K562 (cell line): Measurements from ENCODE around the gene SYT10.

Experiments used
- ARID3A ChIP-seq: IDR thresholded peaks from 2 replicates; pipeline ENCODE4 v1.6.1; 2012; ENCODE audit warnings: low read depth, low read length, improper control_type of control experiment, borderline replicate concordance
- CBX5 ChIP-seq: IDR thresholded peaks from 2 replicates; pipeline ENCODE4 v1.6.1; 2014; ENCODE audit warnings: low read depth, borderline replicate concordance
- CTCF ChIP-seq, 3 experiments: IDR thresholded peaks in 2 of 3; conservative IDR thresholded peaks in 1 of 3; 2 replicates each; pipeline ENCODE4 v1.5.1; 2011 to 2012; ENCODE audit warnings: low read length in 3 of 3, mild to moderate bottlenecking in 3 of 3, control low read depth in 2 of 3, improper control_type of control experiment in 1 of 3, inconsistent platforms in 1 of 3, low read depth in 1 of 3, mixed read lengths in 1 of 3, moderate library complexity in 1 of 3; ENCODE audit not compliant: insufficient read depth in 2 of 3
- MEIS2 ChIP-seq: fragments of 450-650 bp; IDR thresholded peaks from 2 replicates; pipeline ENCODE4 v1.6.1; 2014; ENCODE audit warnings: mild to moderate bottlenecking; ENCODE audit not compliant: partially characterized antibody
- NRF1 ChIP-seq, 2 experiments: fragments of 450-650 bp; IDR thresholded peaks in 1 of 2; conservative IDR thresholded peaks in 1 of 2; 2 replicates each; pipeline ENCODE4 v1.6.1; 2014; ENCODE audit warnings: mild to moderate bottlenecking in 2 of 2
- PCBP2 ChIP-seq: fragments of 200-400 bp; formaldehyde crosslinking; IDR thresholded peaks from 2 replicates; pipeline ENCODE4 v1.6.1; 2018; ENCODE audit warnings: low read length, low read depth, mild to moderate bottlenecking, moderate library complexity; ENCODE audit not compliant: poor library complexity, severe bottlenecking
- POLR2AphosphoS5 ChIP-seq: IDR thresholded peaks from 2 replicates; pipeline ENCODE4 v1.6.1; 2011; ENCODE audit warnings: mild to moderate bottlenecking, low read depth, low read length, moderate library complexity; ENCODE audit not compliant: control insufficient read depth, insufficient read depth
- RBBP5 ChIP-seq: fragments of 200-600 bp; sonication (generic); IDR thresholded peaks from 2 replicates; pipeline ENCODE4 v1.6.1; 2012; ENCODE audit warnings: borderline replicate concordance, mild to moderate bottlenecking, low read length, control low read depth, inconsistent platforms; ENCODE audit not compliant: insufficient read depth, poor library complexity, severe bottlenecking
- SETDB1 ChIP-seq: IDR thresholded peaks from one replicate; pipeline ENCODE4 v1.6.1; 2012; ENCODE audit warnings: low read length, control low read depth, inconsistent platforms
- YY1 ChIP-seq, 3 experiments: IDR thresholded peaks; 2 replicates each; pipeline ENCODE4 v1.6.1; 2011; ENCODE audit warnings: low read length in 2 of 3, mild to moderate bottlenecking in 2 of 3, moderate library complexity in 2 of 3, borderline replicate concordance in 1 of 3, control low read depth in 1 of 3, low read depth in 1 of 3; ENCODE audit not compliant: insufficient read depth in 3 of 3, insufficient replicate concordance in 2 of 3, control insufficient read depth in 1 of 3, insufficient read length in 1 of 3; ENCODE audit errors: extremely low read depth in 1 of 3
- ZNF184 ChIP-seq: sonication (generic); formaldehyde crosslinking; IDR thresholded peaks from 2 replicates; pipeline ENCODE4 v1.5.0; 2020; ENCODE audit warnings: missing genetic modification reagents
- TF ChIP-seq, protein P1 (sequence below), 2 experiments: fragments of 450-650 bp in 1 of 2; sonication (generic) in 1 of 2; formaldehyde crosslinking in 1 of 2; IDR thresholded peaks in 1 of 2; conservative IDR thresholded peaks in 1 of 2; 2 replicates each; pipeline versions ENCODE4 v1.6.1 to v1.8.1; 2016 to 2023; ENCODE audit warnings: mild to moderate bottlenecking in 2 of 2, moderate library complexity in 2 of 2, inconsistent platforms in 1 of 2, missing genetic modification reagents in 1 of 2

GRCh38 chr12:33480366-33480765 is 40.7 kb upstream of the SYT10 start:
- no peak for TF ChIP-seq YY1 (IDR thresholded peaks at IDR 0.05; ENCODE audit: borderline replicate concordance in 1 of 3, control insufficient read depth in 1 of 3, extremely low read depth in 1 of 3, insufficient read depth in 3 of 3, insufficient read length in 1 of 3, insufficient replicate concordance in 2 of 3, low read depth in 1 of 3, low read length in 2 of 3)
- TF ChIP-seq NRF1 (conservative IDR thresholded peaks at IDR 0.05 in 1 of 2, IDR thresholded peaks at IDR 0.05 in 1 of 2): no peak
- TF ChIP-seq MEIS2: no peak
- TF ChIP-seq ARID3A: no peak
- TF ChIP-seq RBBP5: no peak
- TF ChIP-seq CTCF (IDR thresholded peaks at IDR 0.05 in 2 of 3, conservative IDR thresholded peaks at IDR 0.05 in 1 of 3; ENCODE audit: insufficient read depth in 2 of 3, low read depth in 1 of 3, low read length in 3 of 3): no peak
- no peak for TF ChIP-seq SETDB1
- TF ChIP-seq, protein P1, sequence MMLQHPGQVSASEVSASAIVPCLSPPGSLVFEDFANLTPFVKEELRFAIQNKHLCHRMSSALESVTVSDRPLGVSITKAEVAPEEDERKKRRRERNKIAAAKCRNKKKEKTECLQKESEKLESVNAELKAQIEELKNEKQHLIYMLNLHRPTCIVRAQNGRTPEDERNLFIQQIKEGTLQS (IDR thresholded peaks at IDR 0.05): no peak
- TF ChIP-seq, protein P1 (CRISPR knock-in tag; conservative IDR thresholded peaks at IDR 0.05): no peak
- TF ChIP-seq PCBP2: no peak
- TF ChIP-seq ZNF184: no peak
- no peak for TF ChIP-seq CBX5
- TF ChIP-seq POLR2AphosphoS5: no peak
